Liver (tissue), 9 donors: ENCODE measurements around the gene AGPAT3. TPM values are rescaled to one million over a fixed set of nuclear protein-coding genes. Genes with fewer than 3 reads are reported as not detected.

Source experiments
- DNase-seq: peaks from one replicate; pipeline ENCODE4 v3.0.0-alpha.2; 2017; ENCODE audit warnings: low spot score
- H3K27ac ChIP-seq, 2 donors: one replicate each; pipeline ENCODE4 v1.7.0; 2013; ENCODE audit warnings: inconsistent platforms in 2 of 2, low read length in 2 of 2, control low read depth in 1 of 2, low read depth in 1 of 2, mild to moderate bottlenecking in 1 of 2
- H3K27me3 ChIP-seq, 4 donors: one replicate each; pipeline versions ENCODE4 v1.6.1 to v1.7.0; 2013; ENCODE audit warnings: low read length in 3 of 4, inconsistent platforms in 1 of 4, mild to moderate bottlenecking in 1 of 4, moderate library complexity in 1 of 4; ENCODE audit not compliant: control insufficient read depth in 4 of 4, insufficient read depth in 4 of 4
- H3K36me3 ChIP-seq, 4 donors: one replicate each; pipeline versions ENCODE4 v1.6.1 to v1.7.0; 2013; ENCODE audit warnings: low read length in 3 of 4, mild to moderate bottlenecking in 3 of 4, low read depth in 1 of 4, moderate library complexity in 1 of 4; ENCODE audit not compliant: control insufficient read depth in 4 of 4, insufficient read depth in 3 of 4
- H3K4me1 ChIP-seq, 4 donors: one replicate each; pipeline versions ENCODE4 v1.6.1 to v1.7.0; 2013; ENCODE audit warnings: low read length in 3 of 4, mild to moderate bottlenecking in 3 of 4, moderate library complexity in 1 of 4; ENCODE audit not compliant: control insufficient read depth in 4 of 4, insufficient read depth in 4 of 4
- H3K4me3 ChIP-seq, 3 donors: one replicate each; pipeline versions ENCODE4 v1.6.1 to v1.7.0; 2013; ENCODE audit warnings: low read length in 3 of 3, control low read depth in 1 of 3, low read depth in 1 of 3, mild to moderate bottlenecking in 1 of 3
- H3K9ac ChIP-seq, 2 donors: one replicate each; pipeline ENCODE4 v1.7.0; 2013; ENCODE audit warnings: low read length in 2 of 2, mild to moderate bottlenecking in 2 of 2, moderate library complexity in 2 of 2, control low read depth in 1 of 2, low read depth in 1 of 2
- H3K9me3 ChIP-seq, 4 donors: one replicate each; pipeline versions ENCODE4 v1.6.1 to v1.7.0; 2013; ENCODE audit warnings: low read length in 3 of 4; ENCODE audit not compliant: control insufficient read depth in 4 of 4
- ATF3 ChIP-seq: IDR thresholded peaks from 2 replicates; pipeline ENCODE4 v1.6.1; 2016; ENCODE audit warnings: antibody characterized with exemption
- CTCF ChIP-seq: fragments of 150-350 bp; IDR thresholded peaks from 2 replicates; pipeline ENCODE4 v1.5.1; 2017; ENCODE audit warnings: improper control_type of control experiment, low read depth, low read length; ENCODE audit not compliant: missing input control
- EGR1 ChIP-seq, 2 donors: IDR thresholded peaks; 2 replicates each; pipeline ENCODE4 v1.6.1; 2016 to 2018; ENCODE audit warnings: antibody characterized with exemption in 2 of 2, low read depth in 2 of 2
- FOXA1 ChIP-seq: IDR thresholded peaks from 2 replicates; pipeline ENCODE4 v1.6.1; 2016; ENCODE audit warnings: antibody characterized with exemption
- GABPA ChIP-seq, 2 donors: IDR thresholded peaks in 1 of 2; conservative IDR thresholded peaks in 1 of 2; 2 replicates each; pipeline ENCODE4 v1.6.1; 2016; ENCODE audit warnings: antibody characterized with exemption in 2 of 2, mild to moderate bottlenecking in 1 of 2, moderate library complexity in 1 of 2
- HNF4G ChIP-seq: IDR thresholded peaks from 2 replicates; pipeline ENCODE4 v1.6.1; 2016; ENCODE audit warnings: antibody characterized with exemption
- JUND ChIP-seq, 2 donors: IDR thresholded peaks; 2 replicates each; pipeline ENCODE4 v1.6.1; 2016; ENCODE audit warnings: antibody characterized with exemption in 2 of 2
- NR2F2 ChIP-seq: IDR thresholded peaks from 2 replicates; pipeline ENCODE4 v1.6.1; 2016; ENCODE audit warnings: antibody characterized with exemption
- SP1 ChIP-seq: IDR thresholded peaks from 2 replicates; pipeline ENCODE4 v1.6.1; 2018; ENCODE audit warnings: antibody characterized with exemption, mild to moderate bottlenecking
- ZBTB33 ChIP-seq: IDR thresholded peaks from 2 replicates; pipeline ENCODE4 v1.6.1; 2016; ENCODE audit warnings: antibody characterized with exemption
- WGBS: extraction: QIAGEN DNeasy Blood & Tissue Kit; methylation state at CpG from one replicate; pipeline ENCODE4 v1.1.7; 2013; 5-methylcytosine and 5-hydroxymethylcytosine counted together
- polyA plus RNA-seq, 2 donors: library from polyadenylated mRNA; stranded (reverse) in 1 of 2; unstranded in 1 of 2; fragments of 200-250 nt in 1 of 2; fragments of >200 nt in 1 of 2; fragmentation: Nextera tagmentation in 1 of 2; extraction: Ambion mirVana in 1 of 2; gene quantifications; one replicate each; pipeline versions ENCODE4 v1.2.1 to v1.2.3, GENCODE V29; 2013 to 2015
- total RNA-seq, 2 donors: library from RNA; depleted of rRNA; stranded (reverse); fragments of >200 nt; gene quantifications; one replicate each; pipeline ENCODE4 v1.2.3, GENCODE V29; 2014
- donor health status: healthy.
- donor health status: healthy.
- donor health status: healthy.
- donor health status: healthy.
- donor health status: healthy.

The AGPAT3 gene
- total and polyA plus RNA-seq, 4 donors: 32.3 to 148 (median 59.8) TPM

GRCh38 chr21:43939443-43940328, 74.7 kb downstream of the AGPAT3 start:
- Histone ChIP-seq H3K27ac (no peak overlapping the region), H3K27me3 (no peaks in the 10 kb centered on the region), H3K36me3 (peaks cover 0 to 2% (median under 1%) of the 10 kb centered on the region in 4 donors), H3K4me3 (no peak overlapping the region), H3K4me1 (peaks cover 1 to 52% (median 21%) of the 10 kb centered on the region in 4 donors), H3K9ac (no peak overlapping the region), H3K9me3 (no peaks in the 10 kb centered on the region)
- 79% methylated on average over 30 of the region's 30 CpGs for WGBS
- TF ChIP-seq ATF3 (no peak), FOXA1 (no peak), GABPA (IDR thresholded peaks at IDR 0.05 in 1 of 2, conservative IDR thresholded peaks at IDR 0.05 in 1 of 2) (no peak)
- no peak for DNase-seq

GRCh38 chr21:43940329-43941050, 75.5 kb downstream of the AGPAT3 start:
- peaks cover 0 to 2% (median under 1%) of the 10 kb centered on the region in 4 donors for H3K36me3 ChIP-seq
- H3K27me3 ChIP-seq: no peaks in the 10 kb centered on the region
- 71% methylated on average over 21 of the region's 21 CpGs for WGBS
- no peak overlapping the region for H3K4me3 ChIP-seq
- DNase-seq: no peak
- no peak overlapping the region for H3K27ac ChIP-seq
- H3K9me3 ChIP-seq: no peaks in the 10 kb centered on the region
- no peak for TF ChIP-seq FOXA1
- TF ChIP-seq HNF4G: no peak
- no peak for TF ChIP-seq NR2F2
- no peak for TF ChIP-seq CTCF
- peaks cover under 1 to 49% (median 23%) of the 10 kb centered on the region in 4 donors for H3K4me1 ChIP-seq
- no peak overlapping the region for H3K9ac ChIP-seq

- no peak for DNase-seq
- H3K9ac ChIP-seq: no peak overlapping the region
- peaks cover 0 to 2% (median under 1%) of the 10 kb centered on the region in 4 donors for H3K36me3 ChIP-seq
- no peaks in the 10 kb centered on the region for H3K27me3 ChIP-seq
- peaks cover 0 to 38% (median 23%) of the 10 kb centered on the region in 4 donors for H3K4me1 ChIP-seq
- H3K9me3 ChIP-seq: no peaks in the 10 kb centered on the region
- no peak overlapping the region for H3K4me3 ChIP-seq
- no peak overlapping the region for H3K27ac ChIP-seq
- no peak for TF ChIP-seq CTCF
- no peak for TF ChIP-seq GABPA (IDR thresholded peaks at IDR 0.05 in 1 of 2, conservative IDR thresholded peaks at IDR 0.05 in 1 of 2)
- no peak for TF ChIP-seq EGR1 (IDR thresholded peaks at IDR 0.05; ENCODE audit: low read depth in 2 of 2)
- no peak for TF ChIP-seq ATF3
- TF ChIP-seq SP1: no peak
- TF ChIP-seq ZBTB33: no peak
- no peak for TF ChIP-seq JUND (IDR thresholded peaks at IDR 0.05)
- WGBS: 96% methylated on average over 20 of the region's 20 CpGs
Measured at GRCh38 chr21:43942201-43942600, 77.2 kb downstream of the AGPAT3 start.
